GM12891 (cell line): ENCODE data around the gene AMBRA1.

Source experiments
- DNase-seq: peaks from one replicate; pipeline ENCODE4 v3.0.0; 2011; ENCODE audit warnings: low spot score; ENCODE audit not compliant: insufficient read length
- FAIRE-seq: peaks from 2 replicates; lab custom pipeline; 2011; peaks lifted over from hg19 to GRCh38; lab: Jason Lieb, UNC
- PAX5 ChIP-seq: IDR thresholded peaks from 2 replicates; pipeline ENCODE4 v1.6.1; 2011; ENCODE audit warnings: low read length, moderate library complexity, mild to moderate bottlenecking; ENCODE audit not compliant: insufficient read depth, severe bottlenecking
- POLR2A ChIP-seq: IDR thresholded peaks from 2 replicates; pipeline ENCODE4 v1.6.1; 2011; ENCODE audit warnings: low read depth, low read length, control low read depth
- POLR2AphosphoS5 ChIP-seq: IDR thresholded peaks from 2 replicates; pipeline ENCODE4 v1.6.1; 2011; ENCODE audit warnings: low read depth, low read length, control low read depth
- POU2F2 ChIP-seq: IDR thresholded peaks from 2 replicates; pipeline ENCODE4 v1.6.1; 2011; ENCODE audit warnings: low read depth, mild to moderate bottlenecking, control low read depth, low read length, moderate library complexity
- SPI1 ChIP-seq: IDR thresholded peaks from 2 replicates; pipeline ENCODE4 v1.6.1; 2011; ENCODE audit warnings: low read depth, low read length, control low read depth
- TAF1 ChIP-seq: IDR thresholded peaks from 2 replicates; pipeline ENCODE4 v1.6.1; 2011; ENCODE audit warnings: low read depth, low read length, control low read depth

AMBRA1 gene

DNA sequence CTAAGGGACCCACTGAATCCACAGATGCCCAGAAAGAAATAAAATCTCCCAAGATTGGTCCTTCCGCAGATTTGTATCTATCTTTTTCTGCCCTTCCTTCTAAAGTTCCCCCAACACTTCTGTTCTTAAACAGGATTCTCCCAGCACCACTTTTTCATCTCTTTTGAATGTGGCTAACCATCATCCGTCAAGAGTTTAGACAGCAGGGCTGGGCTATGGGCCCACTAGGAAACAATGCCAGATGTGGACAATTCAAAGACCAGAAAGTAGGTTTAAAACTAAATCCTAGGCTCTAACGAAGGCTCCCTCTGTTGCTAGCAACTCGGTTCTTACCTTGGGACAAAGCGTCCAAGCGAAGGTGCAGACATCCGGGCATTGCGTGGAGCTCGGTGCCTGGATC lies 100.0 kb downstream of the AMBRA1 start:
- TF ChIP-seq TAF1 (no peak), SPI1 (no peak), POU2F2 (no peak), POLR2A (no peak), PAX5 (no peak), POLR2AphosphoS5 (no peak)
- no peak for DNase-seq
- FAIRE-seq = no peak

DNA sequence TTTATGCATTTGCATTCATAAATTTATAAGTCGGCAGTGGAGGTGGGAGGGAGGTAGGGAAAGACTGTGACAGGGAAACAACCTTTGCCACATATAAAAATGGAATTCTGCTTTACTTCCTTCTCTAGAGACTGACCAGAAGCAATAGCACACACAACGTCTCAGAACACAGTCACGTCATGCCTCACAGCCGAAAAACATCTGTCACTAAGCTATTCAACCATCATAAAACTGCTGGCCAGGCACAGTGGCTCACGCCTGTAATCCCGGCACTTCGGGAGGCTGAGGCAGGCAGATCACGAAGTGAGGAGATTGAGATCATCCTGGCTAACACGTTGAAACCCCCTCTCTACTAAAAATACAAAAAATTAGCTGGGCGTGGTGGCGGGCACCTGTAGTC lies 101.3 kb downstream of the AMBRA1 start:
- DNase-seq (no peak), FAIRE-seq (no peak)
- no peak for TF ChIP-seq TAF1
- no peak for TF ChIP-seq POU2F2
- no peak for TF ChIP-seq POLR2A
- TF ChIP-seq PAX5 = no peak
- TF ChIP-seq POLR2AphosphoS5 = no peak
- TF ChIP-seq SPI1 = no peak

DNA sequence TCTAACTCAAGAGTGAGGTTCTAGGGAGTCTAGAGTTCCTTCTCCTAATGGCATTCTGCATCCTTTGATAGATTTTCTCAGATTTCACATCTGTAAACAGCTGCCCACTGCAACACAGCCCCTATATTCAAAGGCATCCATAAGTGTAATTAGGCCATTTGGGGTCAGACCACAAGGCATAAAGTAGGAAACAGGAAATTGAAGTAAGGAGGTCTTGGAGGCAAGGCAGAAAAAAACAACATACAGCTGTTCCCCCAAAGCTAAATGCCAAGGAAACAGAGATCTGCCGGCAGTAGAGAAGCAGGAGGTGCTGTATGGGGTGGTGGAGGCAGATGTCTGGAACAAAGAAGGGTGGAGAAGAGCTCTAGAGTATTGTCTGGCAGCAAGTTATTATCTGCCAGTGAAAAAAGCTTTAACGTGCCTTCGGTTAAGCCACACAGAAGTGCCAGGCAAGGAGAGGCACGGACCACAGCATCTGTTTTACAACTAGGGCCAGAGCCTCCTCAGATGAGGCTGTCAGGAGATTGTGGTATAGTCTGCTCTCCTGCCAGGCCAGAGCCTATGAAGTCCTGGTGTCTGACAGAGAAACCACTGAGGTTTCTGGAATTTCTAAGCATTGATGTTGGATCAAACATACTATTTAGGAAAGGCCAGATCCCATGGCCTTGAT lies 102.0 kb downstream of the AMBRA1 start:
- DNase-seq (no peak), FAIRE-seq (no peak)
- TF ChIP-seq POLR2A = no peak
- no peak for TF ChIP-seq TAF1
- no peak for TF ChIP-seq POLR2AphosphoS5
- TF ChIP-seq POU2F2 = no peak
- no peak for TF ChIP-seq PAX5
- no peak for TF ChIP-seq SPI1

DNA sequence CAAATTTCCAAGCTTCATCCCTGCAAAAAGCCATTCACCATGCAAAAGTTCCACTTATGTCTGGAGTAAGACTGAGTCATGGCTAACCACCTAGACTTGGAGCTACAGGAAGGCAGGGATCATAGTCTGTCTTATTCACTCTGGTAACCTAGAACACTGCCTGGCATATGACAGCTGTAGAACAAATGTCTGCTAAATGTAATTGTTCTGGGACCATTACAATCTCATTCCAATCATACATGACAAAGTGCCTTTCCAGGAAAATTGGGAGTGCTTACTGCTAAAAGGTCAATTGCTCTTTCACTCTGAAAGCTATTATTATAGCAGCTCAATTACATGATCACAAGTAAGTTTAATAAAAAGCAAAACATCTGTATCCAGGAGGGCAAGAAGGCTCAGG lies 103.2 kb downstream of the AMBRA1 start:
- DNase-seq = no peak

DNA sequence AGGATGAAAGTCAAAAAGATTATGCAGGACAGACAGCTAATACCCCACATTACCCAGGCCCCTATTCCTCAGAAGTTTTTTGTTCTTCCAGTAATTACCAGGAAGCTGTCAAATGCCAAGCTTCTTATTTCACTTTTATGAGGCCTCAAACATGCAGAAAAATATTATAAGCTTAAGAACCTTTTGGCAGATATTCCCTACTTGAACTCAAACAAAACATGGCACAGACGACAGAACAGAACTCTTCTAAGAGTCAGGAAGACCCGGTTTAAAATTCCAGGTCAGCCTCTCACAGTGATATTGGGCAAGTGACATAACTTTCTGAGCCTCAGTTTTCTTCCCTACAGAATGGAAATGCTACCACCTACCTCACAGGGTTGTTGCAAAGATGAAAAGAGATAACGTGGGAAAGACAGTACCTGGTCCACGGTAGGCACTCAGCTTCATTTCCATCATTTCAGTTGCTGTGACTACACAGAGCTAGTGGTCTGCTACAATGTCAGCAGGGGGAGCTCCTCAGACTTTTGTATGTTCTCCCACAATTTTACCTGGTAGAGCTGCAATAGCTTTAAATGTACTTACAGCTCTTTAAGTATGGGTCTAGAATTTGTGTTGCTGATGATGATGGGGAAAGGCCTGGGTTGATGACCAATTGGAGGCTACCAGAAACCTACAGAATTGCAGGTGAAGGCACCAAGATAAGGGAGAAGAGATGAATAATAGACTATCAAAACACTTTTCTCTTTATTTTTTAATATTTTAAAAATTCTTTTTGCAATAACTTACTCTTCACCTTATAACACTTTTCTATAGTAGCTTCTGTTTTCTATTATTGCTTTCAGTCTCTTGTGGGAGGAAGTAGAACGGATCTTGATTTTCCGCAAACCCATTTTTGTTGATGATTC lies 103.9 kb downstream of the AMBRA1 start:
- DNase-seq (no peak), FAIRE-seq (peak; percentile 66)
- no peak for TF ChIP-seq POU2F2
- no peak for TF ChIP-seq SPI1
- TF ChIP-seq PAX5 = no peak
- no peak for TF ChIP-seq TAF1
- TF ChIP-seq POLR2AphosphoS5 = no peak
- TF ChIP-seq POLR2A = no peak

More for the DNA sequence above, 103.2 kb downstream of the AMBRA1 start:
- TF ChIP-seq SPI1 = no peak
- no peak for TF ChIP-seq POLR2AphosphoS5
- TF ChIP-seq POLR2A = no peak
- no peak for TF ChIP-seq PAX5
- no peak for TF ChIP-seq POU2F2
- no peak for TF ChIP-seq TAF1
- FAIRE-seq = no peak

DNA sequence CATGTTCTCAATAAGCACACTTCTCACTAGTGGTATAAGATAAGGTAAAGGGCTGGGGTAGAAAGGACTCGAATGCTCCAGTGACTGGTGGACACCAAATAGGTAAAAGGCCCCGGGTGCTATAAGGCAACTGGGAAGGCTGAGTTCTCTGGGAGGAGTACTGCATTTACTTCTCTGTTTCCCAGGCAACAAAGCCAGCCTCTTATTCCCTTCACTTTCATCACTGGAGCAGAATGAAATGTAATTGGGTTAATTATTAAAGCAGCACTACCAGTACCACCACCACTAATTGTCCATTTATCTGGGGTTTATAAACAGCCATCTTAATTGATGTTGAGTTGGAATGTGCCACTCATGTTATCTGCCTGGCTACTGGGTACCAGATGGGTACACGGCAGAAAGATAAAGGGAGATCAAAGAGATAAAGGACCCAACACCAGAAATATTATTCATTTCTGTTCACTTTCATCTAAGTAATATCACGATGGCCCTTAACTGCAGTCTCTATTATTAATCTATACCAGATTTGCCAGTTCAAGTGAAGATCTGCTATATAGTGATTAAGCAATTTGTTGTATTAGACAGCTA lies 107.9 kb downstream of the AMBRA1 start:
- FAIRE-seq (no peak), DNase-seq (no peak)
- no peak for TF ChIP-seq POLR2A
- no peak for TF ChIP-seq TAF1
- TF ChIP-seq SPI1 = no peak
- TF ChIP-seq POU2F2 = no peak
- TF ChIP-seq PAX5 = no peak
- no peak for TF ChIP-seq POLR2AphosphoS5

DNA sequence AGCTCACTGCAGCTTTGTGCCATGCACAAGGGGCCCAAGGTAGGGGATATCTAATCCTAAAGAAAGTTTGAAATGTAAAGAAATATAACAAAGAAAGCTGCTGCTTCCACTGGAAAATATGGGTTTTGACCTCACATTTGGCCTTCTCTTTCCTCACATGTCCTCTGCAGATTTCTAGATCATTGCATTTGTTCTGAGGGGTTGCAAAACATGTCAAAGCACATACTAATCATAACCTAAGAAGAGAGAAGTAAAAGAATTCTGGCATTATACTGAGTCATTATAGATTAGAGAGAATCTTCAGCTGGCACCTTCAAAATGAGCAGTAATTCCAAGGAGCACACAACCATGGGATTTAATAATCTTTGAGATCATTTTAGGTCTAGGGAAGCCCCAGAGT lies 109.7 kb downstream of the AMBRA1 start:
- no peak for DNase-seq
- TF ChIP-seq PAX5 = no peak
- TF ChIP-seq SPI1 = no peak
- no peak for FAIRE-seq

DNA sequence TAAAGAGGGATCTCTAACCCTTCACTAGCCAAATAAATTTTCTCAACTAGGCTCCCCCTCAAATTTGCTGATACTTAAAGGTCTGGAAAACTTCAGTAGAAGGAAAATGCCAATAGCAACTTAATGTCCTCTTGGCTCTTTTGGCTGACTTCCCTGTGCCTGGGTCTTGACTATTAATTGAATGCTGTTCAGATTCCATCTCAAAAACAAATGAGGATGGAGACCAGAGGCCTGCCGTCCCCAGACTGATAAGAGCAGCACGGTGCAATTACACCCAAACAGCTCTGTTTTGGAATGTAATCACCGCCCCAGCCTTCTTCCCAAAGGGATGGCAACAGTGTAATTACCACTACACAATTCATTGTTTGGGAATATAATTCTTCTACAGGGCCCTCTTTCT lies 112.9 kb downstream of the AMBRA1 start:
- FAIRE-seq = no peak
- no peak for TF ChIP-seq SPI1
- TF ChIP-seq POLR2A = no peak
- no peak for TF ChIP-seq POLR2AphosphoS5
- TF ChIP-seq POU2F2 = no peak
- TF ChIP-seq PAX5 = no peak
- no peak for TF ChIP-seq TAF1
- no peak for DNase-seq

DNA sequence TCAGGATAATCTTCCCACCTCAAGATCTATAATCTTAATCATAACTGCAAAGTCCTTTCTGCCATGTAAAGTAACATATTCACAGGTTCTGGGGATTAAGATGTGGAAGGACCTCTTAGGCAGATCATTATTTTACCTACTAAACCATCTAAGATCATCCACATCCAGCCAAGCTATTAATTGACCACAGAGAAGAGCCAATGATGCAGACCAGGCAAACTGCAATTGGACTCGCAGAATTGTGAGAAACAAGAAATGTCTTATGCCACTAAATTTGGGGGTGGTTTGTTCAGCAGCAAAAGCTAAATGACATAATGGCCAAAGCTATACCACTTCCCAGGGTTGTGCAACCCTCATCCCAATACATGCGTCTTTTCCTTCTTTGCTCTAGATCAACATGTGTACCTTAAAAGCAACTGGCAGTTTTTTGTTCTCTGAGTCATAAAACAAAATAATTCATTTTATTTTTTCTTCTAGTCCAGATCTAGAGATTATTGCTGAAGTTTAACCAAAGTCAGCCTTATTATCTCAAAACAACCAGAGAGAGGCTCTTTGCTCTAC lies 113.6 kb downstream of the AMBRA1 start:
- no peak for FAIRE-seq
- TF ChIP-seq POLR2AphosphoS5 (no peak), PAX5 (no peak), TAF1 (no peak), SPI1 (no peak), POLR2A (no peak), POU2F2 (no peak)
- DNase-seq = no peak
